ENCODE measurements around the gene HOXD4.

Gene HOXD4

GRCh38 chr2:176187200-176187898 lies 36.0 kb downstream of the HOXD4 start:
- TF ChIP-seq ZBTB20 (tag by site-specific recombination; IDR thresholded peaks at IDR 0.05) (no peak), ZNF544 (tag by site-specific recombination; IDR thresholded peaks at IDR 0.05) (no peak), PRDM6 (tag by site-specific recombination; IDR thresholded peaks at IDR 0.05) (0 out of 2 replicates have a peak, but pooled peaks have one; percentile 6), PRDM1 (tag by site-specific recombination; IDR thresholded peaks at IDR 0.05) (peak; percentile 57), SP7 (tag by site-specific recombination; IDR thresholded peaks at IDR 0.05) (no peak)
- no peaks in the 10 kb centered on the region for H3K9me3 ChIP-seq (ENCODE audit: control insufficient read depth, insufficient read depth, low read depth, low read length)
- ChIA-PET CTCF (interaction anchor here (0.8 to 1.3 kb wide), 2 partner anchors 47 to 60 kb away, joined by 3 to 4 read pairs; no protein-coding TSS in a partner anchor), POLR2A (interaction anchor here (1.6 kb wide), 1 partner anchor 10 kb away, joined by 3 read pairs; no protein-coding TSS in a partner anchor)
- H3K4me1 ChIP-seq (ENCODE audit: control insufficient read depth, insufficient read depth, low read length): peaks cover 3% of the 10 kb centered on the region; the same call in 1 of the 2 replicates
- H3K36me3 ChIP-seq (ENCODE audit: control insufficient read depth in 2 of 2, insufficient read depth in 1 of 2, low read length in 2 of 2): no peaks in the 10 kb centered on the region
- peak overlapping the region; percentile 56 for H3K4me3 ChIP-seq (ENCODE audit: low read depth, low read length)
- peak overlapping the region; percentile 69; the same call in 1 of the 2 replicates for H3K27ac ChIP-seq (ENCODE audit: extremely low read depth, low read depth, low read length)

- Histone ChIP-seq H3K36me3 (ENCODE audit: control insufficient read depth in 2 of 2, insufficient read depth in 1 of 2, low read length in 2 of 2) (no peaks in the 10 kb centered on the region), H3K4me3 (ENCODE audit: low read depth, low read length) (peak within 1 kb of the TSS; percentile 56), H3K4me1 (ENCODE audit: control insufficient read depth, insufficient read depth, low read length) (peaks cover 9% of the 10 kb centered on the region), H3K27ac (ENCODE audit: extremely low read depth, low read depth, low read length) (peak within 1 kb of the TSS; percentile 69; the same call in 1 of the 2 replicates), H3K9me3 (ENCODE audit: control insufficient read depth, insufficient read depth, low read depth, low read length) (no peaks in the 10 kb centered on the region)
- POLR2A ChIA-PET: interaction anchor here (0.6 to 1.6 kb wide), 3 partner anchors 9 to 267 kb away, joined by 3 to 4 read pairs (median 3); no protein-coding TSS in a partner anchor
- CTCF ChIA-PET: interaction anchor here (0.8 to 1.3 kb wide), 2 partner anchors 9 to 48 kb away, joined by 3 to 4 read pairs; no protein-coding TSS in a partner anchor
- TF ChIP-seq REPIN1 (tag by site-specific recombination; IDR thresholded peaks at IDR 0.05; ENCODE audit: low read depth) (no peak), ZNF2 (tag by site-specific recombination; IDR thresholded peaks at IDR 0.05) (no peak), ZNF280D (tag by site-specific recombination; IDR thresholded peaks at IDR 0.05) (no peak), ZNF423 (tag by site-specific recombination; IDR thresholded peaks at IDR 0.05) (no peak), ZNF768 (tag by site-specific recombination; IDR thresholded peaks at IDR 0.05) (no peak), ZNF266 (tag by site-specific recombination; IDR thresholded peaks at IDR 0.05; ENCODE audit: low read depth) (no peak), ZNF707 (tag by site-specific recombination; IDR thresholded peaks at IDR 0.05) (no peak), BCL11B (tag by site-specific recombination; IDR thresholded peaks at IDR 0.05; ENCODE audit: low read depth) (no peak; the same call in 1 of the 2 replicates), ZNF18 (tag by site-specific recombination; IDR thresholded peaks at IDR 0.05) (no peak), PBX3 (CRISPR knock-in tag; IDR thresholded peaks at IDR 0.05) (no peak), ZSCAN16 (tag by site-specific recombination; IDR thresholded peaks at IDR 0.05) (no peak), ZNF311 (tag by site-specific recombination; IDR thresholded peaks at IDR 0.05; ENCODE audit: borderline replicate concordance) (no peak), ZNF792 (tag by site-specific recombination; IDR thresholded peaks at IDR 0.05) (no peak), ZNF623 (tag by site-specific recombination; IDR thresholded peaks at IDR 0.05) (no peak), ZBTB10 (tag by site-specific recombination; IDR thresholded peaks at IDR 0.05) (peak; percentile 69; the same call in 1 of the 2 replicates), ZNF114 (tag by site-specific recombination; IDR thresholded peaks at IDR 0.05) (no peak), ZNF521 (tag by site-specific recombination; IDR thresholded peaks at IDR 0.05) (no peak)
Observed at GRCh38 chr2:176187899-176188773, 36.8 kb downstream of the HOXD4 start, which contains the start of gene HOXD1. Gene HOXD1 (plus strand): TSS chr2:176188668. CDS start chr2:176188802, 134 bp downstream.
